ENCODE measurements around the gene NKX6-2. TPM values are rescaled to one million over a fixed set of nuclear protein-coding genes. Genes with fewer than 3 reads are reported as not detected.

NKX6-2 gene
- total and polyA plus RNA-seq, 4 donors = 0.07 to 7.1 TPM; not detected in 2

GRCh38 chr10:132763545-132763944, 22.4 kb downstream of the NKX6-2 start:
- H3K4me3 ChIP-seq (ENCODE audit: low read depth in 1 of 3, low read length in 3 of 3) = no peak overlapping the region
- no peak for DNase-seq (ENCODE audit: low spot score)
- no peak overlapping the region for H3K9ac ChIP-seq (ENCODE audit: low read depth in 1 of 2, low read length in 2 of 2)
- H3K4me1 ChIP-seq (ENCODE audit: control insufficient read depth in 4 of 4, insufficient read depth in 4 of 4, low read length in 3 of 4) = no peaks in the 10 kb centered on the region
- no peaks in the 10 kb centered on the region for H3K9me3 ChIP-seq (ENCODE audit: control insufficient read depth in 4 of 4, low read length in 3 of 4)
- H3K27me3 ChIP-seq (ENCODE audit: control insufficient read depth in 4 of 4, insufficient read depth in 4 of 4, low read length in 3 of 4) = no peaks in the 10 kb centered on the region
- 95% methylated on average over 5 of the region's 5 CpGs for WGBS
- TF ChIP-seq ZBTB33 (IDR thresholded peaks at IDR 0.05) = no peak
- no peak for TF ChIP-seq JUND (IDR thresholded peaks at IDR 0.05)
- TF ChIP-seq MAX (IDR thresholded peaks at IDR 0.05) = no peak
- TF ChIP-seq REST (IDR thresholded peaks at IDR 0.05) = no peak
- H3K36me3 ChIP-seq (ENCODE audit: control insufficient read depth in 4 of 4, insufficient read depth in 3 of 4, low read depth in 1 of 4, low read length in 3 of 4) = peaks cover 0 to 18% (median 8%) of the 10 kb centered on the region in 4 donors
- no peak overlapping the region for H3K27ac ChIP-seq (ENCODE audit: low read depth in 1 of 2, low read length in 2 of 2)

GRCh38 chr10:132762267-132762666, 23.7 kb downstream of the NKX6-2 start:
- Histone ChIP-seq H3K27me3 (ENCODE audit: control insufficient read depth in 4 of 4, insufficient read depth in 4 of 4, low read length in 3 of 4) (no peaks in the 10 kb centered on the region), H3K4me1 (ENCODE audit: control insufficient read depth in 4 of 4, insufficient read depth in 4 of 4, low read length in 3 of 4) (no peaks in the 10 kb centered on the region), H3K36me3 (ENCODE audit: control insufficient read depth in 4 of 4, insufficient read depth in 3 of 4, low read depth in 1 of 4, low read length in 3 of 4) (peaks cover 0 to 17% (median 5%) of the 10 kb centered on the region in 4 donors), H3K4me3 (ENCODE audit: low read depth in 1 of 3, low read length in 3 of 3) (no peak overlapping the region), H3K9ac (ENCODE audit: low read depth in 1 of 2, low read length in 2 of 2) (no peak overlapping the region), H3K9me3 (ENCODE audit: control insufficient read depth in 4 of 4, low read length in 3 of 4) (no peaks in the 10 kb centered on the region), H3K27ac (ENCODE audit: low read depth in 1 of 2, low read length in 2 of 2) (no peak overlapping the region)
- no peak for DNase-seq (ENCODE audit: low spot score)
- no peak for TF ChIP-seq GABPA (IDR thresholded peaks at IDR 0.05 in 1 of 2, conservative IDR thresholded peaks at IDR 0.05 in 1 of 2)
- no peak for TF ChIP-seq FOXA1 (IDR thresholded peaks at IDR 0.05)
- no peak for TF ChIP-seq YY1 (IDR thresholded peaks at IDR 0.05)
- TF ChIP-seq JUND (IDR thresholded peaks at IDR 0.05) = no peak
- no peak for TF ChIP-seq HNF4A (conservative IDR thresholded peaks at IDR 0.05)
- no peak for TF ChIP-seq RXRA (IDR thresholded peaks at IDR 0.05)
- TF ChIP-seq ZBTB33 (IDR thresholded peaks at IDR 0.05) = no peak
- no peak for TF ChIP-seq MAX (IDR thresholded peaks at IDR 0.05)
- no peak for TF ChIP-seq EGR1 (IDR thresholded peaks at IDR 0.05; ENCODE audit: low read depth in 2 of 2)
- no peak for TF ChIP-seq NR2F2 (IDR thresholded peaks at IDR 0.05)
- no peak for TF ChIP-seq RAD21 (IDR thresholded peaks at IDR 0.05)
- no peak for TF ChIP-seq CTCF (IDR thresholded peaks at IDR 0.05; ENCODE audit: low read depth, low read length, missing input control)
- TF ChIP-seq ATF3 (IDR thresholded peaks at IDR 0.05) = no peak
- TF ChIP-seq REST (IDR thresholded peaks at IDR 0.05) = no peak
- no peak for TF ChIP-seq SP1 (IDR thresholded peaks at IDR 0.05)
- no peak for TF ChIP-seq TAF1 (conservative IDR thresholded peaks at IDR 0.05)
- no peak for TF ChIP-seq HNF4G (IDR thresholded peaks at IDR 0.05)
- no peak for TF ChIP-seq FOXA2 (IDR thresholded peaks at IDR 0.05)
- WGBS = 94% methylated on average over 6 of the region's 6 CpGs
